PC-3 (cell line): Measurements from ENCODE around the gene SP7. TPM values are rescaled to one million over a fixed set of nuclear protein-coding genes. Genes with fewer than 3 reads are reported as not detected.
"Not testable (repeated sequence)": the region's sequence is repeated elsewhere in the genome, so short reads cannot be mapped to it uniquely, and the experiment has no call there.

Experiments used
- ATAC-seq: fragments of 200-7000 bp; cut with Tn5 transposase; 2 replicates; pipeline ENCODE4 v1.9.1; 2020; ENCODE audit warnings: mild to moderate bottlenecking, moderate library complexity
- BruUV-seq: library from RNA; stranded (reverse); fragments of 400-500 nt; replicated peaks from 2 replicates; lab custom pipeline; 2021; lab: Mats Ljungman, UMichigan
- CTCF ChIA-PET: fragments of 300-600 bp; sonication (Branson Sonifier 250); formaldehyde crosslinking; loops from one replicate; lab custom pipeline; 2022; ENCODE audit warnings: antibody characterized with exemption; lab: Charles Lee
- POLR2A ChIA-PET: fragments of 300-600 bp; sonication (Branson Sonifier 250); formaldehyde crosslinking; loops from one replicate; lab custom pipeline; 2022; ENCODE audit warnings: antibody characterized with exemption; ENCODE audit not compliant: unreplicated experiment; lab: Charles Lee
- DNase-seq: peaks from one replicate; pipeline ENCODE4 v3.0.0-alpha.2; 2015
- H2AFZ ChIP-seq: fragments of 300-600 bp; sonication (generic); 2 replicates; pipeline ENCODE4 v1.6.0; 2016; ENCODE audit warnings: antibody characterized with exemption, low read length
- H3F3A ChIP-seq: fragments of 300-600 bp; sonication (generic); one replicate; pipeline ENCODE4 v1.6.0; 2017; ENCODE audit warnings: antibody characterized with exemption, low read length, control low read depth, mild to moderate bottlenecking; ENCODE audit not compliant: unreplicated experiment
- H3K27ac ChIP-seq: fragments of 300-600 bp; sonication (generic); 2 replicates; pipeline ENCODE4 v1.5.1; 2016; ENCODE audit warnings: mild to moderate bottlenecking, low read length
- H3K27me3 ChIP-seq: fragments of 300-600 bp; sonication (generic); 2 replicates; pipeline ENCODE4 v1.6.1; 2016; ENCODE audit warnings: low read length, mixed read lengths
- H3K36me3 ChIP-seq: fragments of 300-600 bp; sonication (generic); 2 replicates; pipeline ENCODE4 v1.6.1; 2016; ENCODE audit warnings: low read depth, mixed run types, low read length, mixed read lengths
- H3K4me1 ChIP-seq: fragments of 300-600 bp; sonication (generic); 2 replicates; pipeline ENCODE4 v1.5.1; 2016; ENCODE audit warnings: low read length; ENCODE audit not compliant: insufficient read depth
- H3K4me2 ChIP-seq: fragments of 300-600 bp; sonication (generic); 2 replicates; pipeline ENCODE4 v1.6.0; 2016; ENCODE audit warnings: low read length
- H3K4me3 ChIP-seq: fragments of 300-600 bp; sonication (generic); 2 replicates; pipeline ENCODE4 v1.5.1; 2016; ENCODE audit warnings: mild to moderate bottlenecking, low read length, mixed read lengths
- H3K79me2 ChIP-seq: fragments of 300-600 bp; sonication (generic); 2 replicates; pipeline ENCODE4 v1.6.1; 2017; ENCODE audit warnings: low read length, mixed read lengths
- H3K9ac ChIP-seq: fragments of 300-600 bp; sonication (generic); 2 replicates; pipeline ENCODE4 v1.6.0; 2016; ENCODE audit warnings: mild to moderate bottlenecking, low read length
- H3K9me2 ChIP-seq: fragments of 300-600 bp; sonication (generic); replicated peaks from 2 replicates; pipeline ENCODE4 v1.6.1; 2016; ENCODE audit warnings: mixed run types, low read length, mixed read lengths
- H3K9me3 ChIP-seq: fragments of 300-600 bp; sonication (generic); 2 replicates; pipeline ENCODE4 v1.6.1; 2016; ENCODE audit warnings: low read length, mixed read lengths
- H4K20me1 ChIP-seq: fragments of 300-600 bp; sonication (generic); 2 replicates; pipeline ENCODE4 v1.6.1; 2016; ENCODE audit warnings: low read length, mixed read lengths
- EZH2 ChIP-seq: fragments of 300-600 bp; sonication (generic); IDR thresholded peaks from one replicate; pipeline ENCODE4 v1.6.1; 2017; ENCODE audit warnings: antibody characterized with exemption, mild to moderate bottlenecking, low read length; ENCODE audit not compliant: unreplicated experiment
- EZH2phosphoT487 ChIP-seq: fragments of 300-600 bp; sonication (generic); IDR thresholded peaks from 2 replicates; pipeline ENCODE4 v1.6.1; 2018; ENCODE audit warnings: mild to moderate bottlenecking, antibody characterized with exemption, low read length, borderline replicate concordance
- intact Hi-C: fragments of 100-400 bp; cut with micrococcal nuclease; formaldehyde crosslinking; loops from 2 replicates; pipeline ENCODE4 v1.9.0; 2023
- total RNA-seq: library from RNA; depleted of rRNA; stranded (reverse); fragments of >200 nt; gene quantifications from 2 replicates; pipeline ENCODE4 v1.2.3, GENCODE V29; 2014
- TF ChIP-seq, protein P1 (sequence below): fragments of 300-600 bp; sonication (generic); conservative IDR thresholded peaks from 2 replicates; pipeline ENCODE4 v1.5.1; 2017; ENCODE audit warnings: antibody characterized with exemption, low read depth, mild to moderate bottlenecking, low read length

The SP7 gene
- total RNA-seq, 1 experiment from 2014 or later: not detected

DNA sequence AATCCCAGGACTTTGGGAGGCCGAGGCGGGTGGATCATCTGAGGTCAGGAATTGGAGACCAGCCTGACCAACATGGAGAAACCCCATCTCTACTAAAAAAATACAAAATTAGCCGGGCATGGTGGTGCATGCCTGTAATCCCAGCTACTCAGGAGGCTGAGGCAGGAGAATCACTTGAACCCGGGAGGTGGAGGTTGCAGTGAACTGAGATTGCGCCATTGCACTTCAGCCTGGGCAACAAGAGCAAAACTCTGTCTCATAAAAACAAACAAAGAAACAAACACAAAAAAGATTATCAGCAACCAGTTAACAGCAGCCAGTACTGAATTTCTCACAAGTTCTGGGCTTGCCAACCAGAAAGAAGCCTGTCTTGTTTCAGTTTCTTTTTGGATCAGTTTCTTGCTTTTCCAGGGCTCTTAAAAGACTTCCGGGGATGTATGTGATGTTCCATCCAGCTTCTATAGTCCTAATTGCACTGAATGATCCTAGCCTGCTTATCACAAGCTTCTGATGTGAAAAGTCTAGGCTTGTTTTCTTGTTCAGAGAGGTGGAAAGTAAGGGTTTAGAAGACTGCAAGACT is 37.5 kb upstream of the SP7 start:
- H3K9me3 ChIP-seq, DNase-seq, H3K27ac ChIP-seq, BruUV-seq, H3K9ac ChIP-seq, intact Hi-C loops, H3K4me3 ChIP-seq, H2AFZ ChIP-seq, CTCF ChIA-PET, POLR2A ChIA-PET, H4K20me1 ChIP-seq, H3K9me2 ChIP-seq, H3F3A ChIP-seq, H3K27me3 ChIP-seq, H3K4me2 ChIP-seq, H3K36me3 ChIP-seq, ATAC-seq, H3K79me2 ChIP-seq: not testable (repeated sequence)
- peaks cover 31% of the 10 kb centered on the region for H3K4me1 ChIP-seq

DNA sequence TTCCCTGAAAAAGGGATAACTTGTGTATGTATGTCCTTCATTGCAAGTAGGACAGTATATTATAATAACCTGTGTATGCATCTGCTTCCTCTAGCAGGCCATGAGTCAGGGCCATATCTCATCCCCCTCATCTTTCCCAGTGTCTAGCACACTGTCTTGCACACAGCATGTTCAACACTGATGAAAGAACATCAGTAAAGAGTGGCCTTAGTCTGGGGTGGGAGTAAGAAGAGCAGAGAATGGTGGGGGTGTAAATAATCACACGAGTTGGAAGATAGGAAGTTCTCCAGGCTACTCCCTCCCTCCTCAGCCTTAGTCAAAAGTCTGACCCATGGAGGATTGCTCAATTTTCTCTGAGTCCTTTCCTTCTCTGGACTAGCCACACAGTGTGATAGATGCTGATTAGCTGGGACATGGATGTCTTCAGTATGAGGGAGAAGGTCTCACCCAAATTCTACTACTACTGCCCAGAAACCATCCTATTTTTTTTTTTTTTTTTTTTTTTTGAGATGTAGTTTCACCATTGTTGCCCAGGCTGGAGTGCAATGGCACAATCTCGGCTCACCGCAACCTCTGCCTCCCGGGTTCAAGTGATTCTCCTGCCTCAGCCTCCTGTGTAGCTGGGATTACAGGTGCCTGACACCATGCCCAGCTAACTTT is 29.2 kb upstream of the SP7 start:
- Histone ChIP-seq H2AFZ (no peak overlapping the region), H3K9me2 (no peaks in the 10 kb centered on the region), H3K9me3 (no peaks in the 10 kb centered on the region), H3K9ac (no peak overlapping the region), H3K79me2 (no peaks in the 10 kb centered on the region), H3K27ac (peak overlapping the region; percentile 15; the same call in 1 of the 2 replicates), H3K36me3 (no peaks in the 10 kb centered on the region), H3K4me3 (no peak overlapping the region), H3K27me3 (no peaks in the 10 kb centered on the region), H3F3A (no peaks in the 10 kb centered on the region), H4K20me1 (no peaks in the 10 kb centered on the region), H3K4me1 (peaks cover 16% of the 10 kb centered on the region), H3K4me2 (no peak overlapping the region)
- TF ChIP-seq, protein P1, sequence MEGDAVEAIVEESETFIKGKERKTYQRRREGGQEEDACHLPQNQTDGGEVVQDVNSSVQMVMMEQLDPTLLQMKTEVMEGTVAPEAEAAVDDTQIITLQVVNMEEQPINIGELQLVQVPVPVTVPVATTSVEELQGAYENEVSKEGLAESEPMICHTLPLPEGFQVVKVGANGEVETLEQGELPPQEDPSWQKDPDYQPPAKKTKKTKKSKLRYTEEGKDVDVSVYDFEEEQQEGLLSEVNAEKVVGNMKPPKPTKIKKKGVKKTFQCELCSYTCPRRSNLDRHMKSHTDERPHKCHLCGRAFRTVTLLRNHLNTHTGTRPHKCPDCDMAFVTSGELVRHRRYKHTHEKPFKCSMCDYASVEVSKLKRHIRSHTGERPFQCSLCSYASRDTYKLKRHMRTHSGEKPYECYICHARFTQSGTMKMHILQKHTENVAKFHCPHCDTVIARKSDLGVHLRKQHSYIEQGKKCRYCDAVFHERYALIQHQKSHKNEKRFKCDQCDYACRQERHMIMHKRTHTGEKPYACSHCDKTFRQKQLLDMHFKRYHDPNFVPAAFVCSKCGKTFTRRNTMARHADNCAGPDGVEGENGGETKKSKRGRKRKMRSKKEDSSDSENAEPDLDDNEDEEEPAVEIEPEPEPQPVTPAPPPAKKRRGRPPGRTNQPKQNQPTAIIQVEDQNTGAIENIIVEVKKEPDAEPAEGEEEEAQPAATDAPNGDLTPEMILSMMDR: no peak
- no peak for TF ChIP-seq EZH2
- no peak for TF ChIP-seq EZH2phosphoT487
- DNase-seq (peak; percentile 22), ATAC-seq (0 out of 2 replicates have a peak, but pooled peaks have one; percentile 33)
- ChIA-PET POLR2A (no interaction called here), CTCF (no interaction called here)
- BruUV-seq: no TSS peak
- intact Hi-C loops: no loop called here

DNA sequence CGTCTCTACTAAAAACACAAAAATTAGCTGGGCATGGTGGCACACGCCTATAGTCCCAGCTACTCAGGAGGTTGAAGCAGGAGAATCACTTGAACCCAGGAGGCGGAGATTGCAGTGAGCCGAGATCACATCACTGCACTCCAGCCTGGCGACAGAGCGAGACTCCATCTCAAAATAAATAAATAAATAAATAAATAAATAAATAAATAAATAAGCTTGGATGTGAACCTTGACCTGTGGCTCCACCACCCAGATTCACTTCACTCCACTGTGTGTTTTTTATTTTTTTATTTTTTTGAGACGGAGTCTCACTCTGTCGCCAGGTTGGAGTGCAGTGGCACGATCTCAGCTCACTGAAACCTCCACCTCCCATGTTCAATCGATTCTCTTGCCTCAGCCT is 25.5 kb upstream of the SP7 start:
- H3K9me3 ChIP-seq, H3K4me2 ChIP-seq, H3K27ac ChIP-seq, DNase-seq, CTCF ChIA-PET, H2AFZ ChIP-seq, BruUV-seq, H4K20me1 ChIP-seq, H3K4me3 ChIP-seq, H3K9ac ChIP-seq, intact Hi-C loops, ATAC-seq, H3K9me2 ChIP-seq, H3K79me2 ChIP-seq, H3K27me3 ChIP-seq, H3F3A ChIP-seq, POLR2A ChIA-PET, H3K36me3 ChIP-seq: not testable (repeated sequence)
- peaks cover 12% of the 10 kb centered on the region; the same call in 1 of the 2 replicates for H3K4me1 ChIP-seq
